IPS-11a (cell line): ENCODE data around the gene EBPL.
"Not testable (repeated sequence)": the region's sequence is repeated elsewhere in the genome, so short reads cannot be mapped to it uniquely, and the experiment has no call there.

ENCODE experiments used
- H3K4me3 ChIP-seq: one replicate; pipeline ENCODE4 v1.5.1; 2013; ENCODE audit warnings: low read depth, low read length, control low read depth

Gene EBPL

DNA sequence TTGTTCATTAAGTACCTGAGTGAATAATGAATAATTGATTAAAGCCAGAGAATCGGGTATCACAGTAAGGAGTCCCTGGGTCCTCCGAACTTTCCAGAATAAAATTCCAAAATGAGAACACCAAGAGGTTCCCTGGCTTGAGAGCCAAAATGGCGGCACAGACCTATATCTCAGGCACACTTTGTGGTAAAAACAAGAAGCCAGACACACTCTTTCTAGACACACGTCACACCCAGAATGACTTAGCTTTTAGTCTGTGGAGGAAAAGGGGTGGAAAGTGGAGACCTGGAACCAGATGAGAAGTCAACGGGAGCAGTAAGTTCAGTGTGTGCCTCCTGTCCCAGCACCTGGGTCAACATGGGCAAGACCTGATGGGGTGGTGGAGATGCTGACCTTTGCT lies 54.6 kb downstream of the EBPL start:
- no peak overlapping the region for H3K4me3 ChIP-seq

DNA sequence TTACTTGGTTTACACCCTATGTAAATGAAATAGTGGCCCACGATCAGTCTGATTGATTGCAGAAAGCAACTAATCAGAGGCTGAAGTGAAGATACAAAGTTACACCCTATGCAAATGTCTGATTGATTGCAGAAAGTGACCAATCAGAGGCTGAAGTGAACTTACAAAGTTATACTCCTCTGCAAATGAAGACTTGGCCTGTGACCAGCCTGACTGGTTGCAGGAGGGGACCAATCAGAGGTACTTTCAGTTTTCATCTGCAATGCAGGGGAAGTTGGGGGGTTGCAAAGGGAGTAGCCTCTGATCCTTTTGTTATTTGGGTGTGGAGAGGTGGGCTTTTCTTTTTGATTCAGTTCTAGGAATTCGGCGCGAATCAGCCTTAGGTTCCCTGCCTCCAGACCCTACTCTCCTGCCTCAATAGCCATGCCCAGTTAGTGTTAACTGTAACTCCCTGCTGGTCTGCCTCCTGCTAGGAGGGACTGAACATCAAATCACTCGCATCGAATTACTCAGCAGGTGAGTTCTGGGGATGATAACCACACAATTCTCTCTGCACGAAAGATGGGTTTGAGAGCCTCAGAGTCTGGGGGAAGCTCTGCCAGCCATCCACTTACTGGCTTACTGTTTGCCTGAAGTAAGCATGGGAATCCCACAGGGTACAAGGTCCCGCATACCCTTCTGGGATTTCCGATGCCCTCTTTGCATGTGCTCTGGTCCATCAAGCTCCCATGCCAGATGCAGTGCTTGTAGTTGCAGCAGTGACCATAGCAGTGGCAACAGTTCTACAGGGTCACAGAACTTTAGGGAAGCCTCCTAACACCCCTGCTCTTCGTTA lies 55.5 kb downstream of the EBPL start:
- H3K4me3 ChIP-seq, result no peak overlapping the region

DNA sequence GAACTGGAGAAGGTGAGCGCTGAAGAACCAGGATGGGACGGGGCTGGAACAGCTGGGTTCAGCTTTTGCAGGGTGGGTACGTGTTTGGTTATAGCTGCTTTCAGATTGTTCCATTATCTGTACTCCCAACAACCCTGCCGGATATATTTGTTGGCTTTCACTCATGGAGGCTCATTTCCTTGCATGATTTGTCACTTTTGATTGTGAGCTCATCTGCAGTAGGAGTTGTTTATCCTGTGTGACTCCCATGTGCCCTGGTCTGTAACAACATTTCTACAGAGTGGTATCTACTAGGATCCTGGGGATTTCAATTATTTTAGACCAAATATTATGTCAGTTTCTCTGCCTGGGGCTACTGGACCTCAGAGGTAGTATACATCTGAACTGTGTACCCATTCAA lies 57.6 kb downstream of the EBPL start:
- H3K4me3 ChIP-seq, result no peak overlapping the region

DNA sequence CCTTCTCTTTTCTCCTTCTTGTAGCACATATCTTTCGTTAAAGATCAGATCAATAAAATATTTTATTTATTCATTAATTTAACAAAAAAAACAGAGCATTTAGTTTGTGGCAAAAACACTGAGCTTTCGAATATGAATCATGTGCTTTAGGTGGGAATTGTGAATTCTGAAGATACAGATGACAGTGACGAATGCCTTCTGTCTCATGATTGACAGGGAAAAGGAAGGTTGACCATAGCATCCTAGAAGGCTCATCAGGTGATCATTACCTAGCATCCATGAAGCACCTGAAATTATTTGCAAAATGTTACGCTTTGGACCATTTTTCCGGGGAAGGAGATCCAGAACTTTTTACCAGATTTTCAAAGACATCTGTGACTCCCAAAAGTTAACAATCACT lies 59.1 kb downstream of the EBPL start:
- no peak overlapping the region for H3K4me3 ChIP-seq

GRCh38 chr13:49630580-49630979 lies 60.7 kb downstream of the EBPL start:
- H3K4me3 ChIP-seq, result no peak overlapping the region

DNA sequence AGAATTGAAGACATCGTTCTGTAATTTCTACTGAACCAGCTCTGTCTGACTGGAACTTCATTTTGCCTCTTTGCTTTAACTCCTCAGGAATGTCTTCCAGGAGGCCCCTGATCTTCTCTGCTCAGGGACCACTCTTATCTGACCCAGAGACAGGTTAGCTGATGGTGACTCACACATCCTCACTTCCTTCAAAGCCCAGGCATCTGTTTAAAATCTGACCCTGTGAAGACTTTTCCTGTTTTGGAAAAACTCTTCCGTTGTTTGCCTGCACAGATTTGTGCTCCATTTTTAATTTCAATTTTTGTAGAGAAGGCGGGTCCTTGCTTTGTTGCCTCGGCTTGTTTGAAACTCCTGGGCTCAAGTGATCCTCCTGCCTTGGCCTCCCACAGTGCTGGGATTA lies 61.3 kb downstream of the EBPL start:
- no peak overlapping the region for H3K4me3 ChIP-seq

DNA sequence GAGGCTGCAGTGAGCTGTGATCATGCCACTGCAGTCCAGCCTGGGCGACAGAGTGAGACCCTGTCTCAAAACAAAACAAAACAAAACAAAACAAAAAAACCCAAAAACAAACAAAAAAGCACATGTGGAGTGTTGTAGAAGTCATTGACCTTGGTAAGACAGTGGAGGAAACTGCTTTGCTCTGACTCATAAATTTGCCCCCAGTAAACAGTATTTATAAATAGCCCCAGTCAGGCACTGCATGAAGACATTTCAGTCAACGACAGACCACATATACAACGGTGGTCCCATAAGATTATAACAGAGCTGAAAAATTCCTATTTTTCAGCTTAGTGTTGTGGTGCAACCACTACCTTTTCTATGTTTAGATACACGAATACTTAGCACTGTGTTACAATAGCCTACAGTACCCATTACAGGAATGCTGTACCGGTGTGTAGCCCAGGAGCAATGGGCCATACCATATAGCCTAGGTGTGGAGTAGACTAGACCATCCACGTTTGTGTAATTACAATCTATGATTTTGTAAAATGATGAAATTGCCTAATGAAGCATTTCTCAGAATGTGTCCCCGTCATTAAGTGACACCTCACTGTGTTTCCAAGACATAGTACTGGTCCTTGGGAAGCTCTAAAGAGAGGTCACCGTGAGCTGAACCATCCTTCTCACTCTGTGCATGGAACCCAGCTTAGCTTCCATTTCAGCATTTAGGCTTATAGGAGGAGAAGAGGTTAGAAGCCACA lies 61.9 kb downstream of the EBPL start:
- no peak overlapping the region for H3K4me3 ChIP-seq

- H3K4me3 ChIP-seq, result peak within 1 kb of the TSS; percentile 50
Measured at GRCh38 chr13:49627831-49628652, 63.2 kb downstream of the EBPL start, which contains the start of gene ARL11. TSS of gene ARL11 (plus strand) at chr13:49628507. CDS start at chr13:49630448, 1,941 bp downstream.

DNA sequence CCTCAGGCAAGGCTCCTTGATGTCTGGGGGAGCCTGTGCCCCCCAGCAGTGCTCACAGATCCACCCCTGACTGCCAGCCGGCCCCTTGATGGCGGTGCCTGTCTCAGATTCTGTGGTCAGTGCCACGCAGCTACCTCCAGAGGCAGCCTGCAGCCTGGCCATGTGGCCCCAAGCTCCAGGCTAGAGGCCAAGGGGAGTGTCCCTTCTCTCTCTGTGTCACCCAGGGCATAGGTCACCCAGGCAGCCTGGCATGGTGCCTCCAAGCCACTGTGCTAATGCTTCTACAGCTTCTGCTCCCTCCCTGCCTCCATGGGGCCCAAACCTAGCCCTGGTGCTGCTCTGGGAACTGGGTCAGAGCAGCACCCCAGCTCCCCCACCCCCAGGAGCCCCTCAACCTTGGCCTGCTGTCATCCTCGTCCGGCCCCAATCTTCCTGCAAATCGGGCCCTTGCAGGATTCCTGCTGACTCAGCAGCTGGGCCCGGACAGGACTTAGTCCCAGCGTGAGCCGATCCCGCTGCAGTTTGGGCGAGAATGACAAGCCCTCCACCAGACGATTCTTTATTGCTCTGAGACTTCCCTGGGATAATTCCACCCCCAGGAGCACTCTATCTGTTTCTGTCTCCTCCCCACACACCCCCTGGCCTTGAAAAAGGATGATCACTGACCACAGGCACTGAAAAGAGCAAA lies 65.8 kb downstream of the EBPL start:
- no peak overlapping the region for H3K4me3 ChIP-seq

GRCh38 chr13:49624229-49624628 lies 67.1 kb downstream of the EBPL start:
- H3K4me3 ChIP-seq, result no peak overlapping the region

DNA sequence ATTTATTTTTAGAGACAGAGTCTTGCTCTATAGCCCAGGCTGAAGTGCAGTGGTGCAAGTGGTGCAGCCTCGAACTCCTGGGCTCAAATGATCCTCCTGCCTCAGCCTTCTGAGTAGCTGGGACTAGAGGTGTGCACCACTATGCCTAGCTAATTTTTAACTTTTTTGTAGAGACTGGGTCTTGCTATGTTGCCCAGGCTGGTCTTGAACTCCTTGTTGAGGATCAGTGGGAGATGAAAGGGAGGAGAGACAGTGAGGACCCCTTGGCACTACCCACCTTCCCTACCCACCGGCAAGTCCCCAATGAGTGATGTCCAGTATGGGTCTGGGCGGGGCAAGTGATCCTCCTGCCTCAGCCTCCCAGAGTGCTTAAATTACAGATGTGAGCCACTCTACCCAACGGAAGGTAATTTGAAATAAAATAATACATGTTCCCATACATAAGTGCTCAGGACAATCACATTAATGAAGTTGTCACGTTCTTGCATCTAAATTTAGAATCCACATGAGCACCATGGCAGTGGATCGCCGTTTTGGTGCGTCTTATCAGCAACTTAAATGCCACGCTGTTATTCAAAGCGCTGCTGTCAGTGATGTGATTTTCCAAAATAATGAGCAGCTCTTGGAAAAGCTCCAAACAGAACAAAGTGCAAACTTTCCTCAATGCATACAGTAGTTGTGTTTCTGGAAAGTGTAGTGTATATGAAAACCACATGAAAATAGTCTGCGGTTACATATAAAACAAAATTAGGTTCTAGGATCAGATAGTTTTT lies 68.9 kb downstream of the EBPL start:
- H3K4me3 ChIP-seq, result no peak overlapping the region

GRCh38 chr13:49620170-49620621 lies 71.1 kb downstream of the EBPL start:
- H3K4me3 ChIP-seq, result no peak overlapping the region

DNA sequence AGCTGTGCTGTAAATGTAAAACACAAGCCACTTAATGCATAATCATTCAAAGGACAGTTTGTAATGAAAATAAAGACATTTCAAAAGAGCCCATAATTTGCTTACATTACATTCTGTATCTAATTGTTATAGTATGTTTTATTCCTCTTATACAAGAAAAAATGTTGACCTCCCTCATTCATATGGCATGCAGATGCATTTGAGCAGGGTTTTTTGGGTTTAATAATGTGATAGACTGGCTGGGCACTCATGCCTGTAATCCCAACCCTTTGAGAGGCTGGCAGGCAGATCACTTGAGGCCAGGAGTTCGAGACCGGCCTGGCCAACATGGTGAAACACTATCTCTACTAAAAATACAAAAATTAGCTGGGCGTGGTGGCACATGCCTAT lies 74.6 kb downstream of the EBPL start:
- no peak overlapping the region for H3K4me3 ChIP-seq

DNA sequence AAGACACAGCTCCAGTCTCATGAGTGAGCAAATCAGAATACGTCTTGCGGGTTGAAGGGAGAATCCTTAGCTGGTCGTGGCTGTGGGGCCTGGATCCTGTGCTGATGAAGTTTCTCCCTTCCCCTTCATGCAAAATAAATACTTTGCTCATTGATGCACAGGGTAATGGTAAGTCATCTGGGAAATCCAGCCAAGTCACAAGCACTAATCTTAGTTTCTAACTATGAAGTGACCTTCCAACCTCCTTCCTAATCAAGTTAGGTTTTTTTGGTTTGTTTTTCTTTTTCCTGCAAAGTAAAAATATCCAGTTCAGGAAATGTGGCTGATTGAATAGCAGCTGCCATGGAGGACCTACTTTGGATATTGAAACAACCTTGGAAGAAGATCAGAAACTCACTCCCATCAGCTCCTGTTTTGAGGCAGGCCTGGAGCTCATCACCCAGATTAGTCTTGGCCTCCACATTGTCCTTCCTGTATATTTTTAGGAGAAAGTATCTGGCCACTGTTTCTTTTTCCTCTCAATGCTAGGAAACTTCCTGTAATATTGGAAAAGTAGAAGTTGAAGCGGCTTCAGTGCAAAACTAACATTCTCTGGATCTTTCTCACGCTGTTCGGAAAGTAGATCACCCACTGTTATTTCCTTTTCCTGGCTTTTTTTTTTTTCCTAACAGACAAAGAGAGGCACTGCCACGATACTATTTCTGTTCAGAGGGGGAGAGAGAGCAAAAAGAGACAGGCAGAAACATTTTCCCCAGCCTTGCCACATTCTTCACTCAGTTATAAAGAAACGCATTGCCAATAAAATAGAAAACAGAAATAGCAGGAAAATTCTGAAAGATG lies 75.2 kb downstream of the EBPL start:
- H3K4me3 ChIP-seq, result no peak overlapping the region

- not testable (repeated sequence) for H3K4me3 ChIP-seq
Measured at GRCh38 chr13:49612042-49612441, 79.2 kb downstream of the EBPL start.
